GM19455 (cell line): ENCODE data around the gene SPANXN2.
"Not testable (repeated sequence)": the region's sequence is repeated elsewhere in the genome, so short reads cannot be mapped to it uniquely, and the experiment has no call there.

Experiments
- ATAC-seq: cut with Tn5 transposase; IDR thresholded peaks from one replicate; pipeline ENCODE4 v1.9.1; 2021; ENCODE audit not compliant: unreplicated experiment

Gene SPANXN2, protein sequence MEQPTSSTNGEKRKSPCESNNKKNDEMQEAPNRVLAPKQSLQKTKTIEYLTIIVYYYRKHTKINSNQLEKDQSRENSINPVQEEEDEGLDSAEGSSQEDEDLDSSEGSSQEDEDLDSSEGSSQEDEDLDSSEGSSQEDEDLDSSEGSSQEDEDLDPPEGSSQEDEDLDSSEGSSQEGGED

GRCh38 chrX:143720652-143721051, at the start of gene SPANXN2:
TSS of gene SPANXN2 (minus strand) at chrX:143720752. CDS start at chrX:143720668, 84 bp downstream.
- ATAC-seq = not testable (repeated sequence)

GRCh38 chrX:143768976-143769375, 48.4 kb upstream of the SPANXN2 start:
- ATAC-seq = no peak

- ATAC-seq = not testable (repeated sequence)
Measured at GRCh38 chrX:143767789-143768188, 47.2 kb upstream of the SPANXN2 start.

- ATAC-seq = no peak
Measured at GRCh38 chrX:143757887-143758286, 37.3 kb upstream of the SPANXN2 start.

GRCh38 chrX:143757375-143757774, 36.8 kb upstream of the SPANXN2 start:
- no peak for ATAC-seq

GRCh38 chrX:143754183-143754582, 33.6 kb upstream of the SPANXN2 start:
- ATAC-seq = no peak

- ATAC-seq = no peak
Measured at GRCh38 chrX:143733866-143734265, 13.3 kb upstream of the SPANXN2 start.

GRCh38 chrX:143726296-143726695, 5.7 kb upstream of the SPANXN2 start:
- ATAC-seq = no peak

DNA sequence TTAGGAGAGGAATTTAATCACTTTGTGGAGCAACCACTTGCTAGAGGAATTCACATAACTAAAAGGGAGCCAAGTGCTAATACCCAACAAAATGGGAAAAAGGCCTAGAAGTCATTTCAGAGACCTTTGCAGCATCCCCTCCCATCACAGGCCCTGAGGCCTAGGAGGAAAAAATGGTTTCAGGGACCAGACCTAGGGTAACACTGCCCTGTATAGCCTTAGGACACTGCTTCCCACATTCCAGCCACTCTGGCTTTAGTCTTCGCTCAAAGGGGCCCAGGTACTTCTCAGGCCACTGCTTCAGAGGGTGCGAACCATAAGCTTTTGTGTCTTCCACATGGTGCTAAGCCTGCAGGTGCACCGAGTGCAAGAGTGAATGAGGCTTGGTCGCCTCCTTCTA, 19.1 kb downstream of the SPANXN2 start:
- ATAC-seq = no peak

GRCh38 chrX:143694885-143695284, 25.7 kb downstream of the SPANXN2 start:
- ATAC-seq = no peak

- no peak for ATAC-seq
Measured at GRCh38 chrX:143683486-143683885, 37.1 kb downstream of the SPANXN2 start.

DNA sequence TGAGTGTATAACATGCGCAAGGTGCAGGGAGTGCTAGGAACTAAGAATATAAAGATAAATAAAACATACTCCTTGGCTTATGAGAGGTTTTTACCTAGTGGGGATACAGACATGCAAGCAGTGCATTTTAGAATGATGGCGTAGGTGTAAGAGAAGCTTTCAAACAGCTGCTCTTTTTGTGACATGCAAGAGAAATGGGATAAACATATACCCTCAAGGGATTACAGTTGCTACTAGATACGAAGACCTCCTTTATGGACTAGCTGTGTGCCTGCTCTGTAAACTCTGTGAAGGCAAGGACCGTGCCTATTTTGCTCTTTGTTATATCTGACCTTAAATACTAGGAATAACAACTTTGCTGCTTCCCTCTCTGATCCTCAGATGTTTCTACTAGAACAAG, 45.6 kb downstream of the SPANXN2 start:
- ATAC-seq = no peak

- ATAC-seq = no peak
Measured at GRCh38 chrX:143669395-143669794, 51.2 kb downstream of the SPANXN2 start.

- no peak for ATAC-seq
Measured at GRCh38 chrX:143664302-143664701, 56.2 kb downstream of the SPANXN2 start.

DNA sequence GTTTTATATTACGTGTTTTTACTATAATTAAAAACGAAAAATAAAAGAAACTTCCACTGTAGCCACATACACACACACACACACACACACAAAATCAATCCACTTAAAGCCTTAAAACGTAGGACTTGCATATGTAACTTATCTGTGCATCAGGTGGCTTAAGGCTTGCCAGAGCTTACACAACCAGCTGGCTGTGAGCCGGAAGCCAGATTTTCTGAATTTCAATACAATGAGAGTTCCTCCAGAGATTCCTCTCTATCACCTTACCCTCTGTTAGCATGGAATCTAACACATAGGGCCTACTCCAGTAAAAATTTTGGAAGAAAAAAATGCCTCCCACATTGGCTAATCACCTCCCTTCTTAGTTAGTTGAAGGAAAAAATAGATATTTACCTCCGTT, 56.8 kb downstream of the SPANXN2 start:
- ATAC-seq = no peak
